HG03139 (cell line): ENCODE data around the gene UTP11.
"Not testable (repeated sequence)": the region's sequence is repeated elsewhere in the genome, so short reads cannot be mapped to it uniquely, and the experiment has no call there.

Experiments used
- ATAC-seq: cut with Tn5 transposase; IDR thresholded peaks from one replicate; pipeline ENCODE4 v1.9.1; 2021; ENCODE audit not compliant: unreplicated experiment

The UTP11 gene

DNA sequence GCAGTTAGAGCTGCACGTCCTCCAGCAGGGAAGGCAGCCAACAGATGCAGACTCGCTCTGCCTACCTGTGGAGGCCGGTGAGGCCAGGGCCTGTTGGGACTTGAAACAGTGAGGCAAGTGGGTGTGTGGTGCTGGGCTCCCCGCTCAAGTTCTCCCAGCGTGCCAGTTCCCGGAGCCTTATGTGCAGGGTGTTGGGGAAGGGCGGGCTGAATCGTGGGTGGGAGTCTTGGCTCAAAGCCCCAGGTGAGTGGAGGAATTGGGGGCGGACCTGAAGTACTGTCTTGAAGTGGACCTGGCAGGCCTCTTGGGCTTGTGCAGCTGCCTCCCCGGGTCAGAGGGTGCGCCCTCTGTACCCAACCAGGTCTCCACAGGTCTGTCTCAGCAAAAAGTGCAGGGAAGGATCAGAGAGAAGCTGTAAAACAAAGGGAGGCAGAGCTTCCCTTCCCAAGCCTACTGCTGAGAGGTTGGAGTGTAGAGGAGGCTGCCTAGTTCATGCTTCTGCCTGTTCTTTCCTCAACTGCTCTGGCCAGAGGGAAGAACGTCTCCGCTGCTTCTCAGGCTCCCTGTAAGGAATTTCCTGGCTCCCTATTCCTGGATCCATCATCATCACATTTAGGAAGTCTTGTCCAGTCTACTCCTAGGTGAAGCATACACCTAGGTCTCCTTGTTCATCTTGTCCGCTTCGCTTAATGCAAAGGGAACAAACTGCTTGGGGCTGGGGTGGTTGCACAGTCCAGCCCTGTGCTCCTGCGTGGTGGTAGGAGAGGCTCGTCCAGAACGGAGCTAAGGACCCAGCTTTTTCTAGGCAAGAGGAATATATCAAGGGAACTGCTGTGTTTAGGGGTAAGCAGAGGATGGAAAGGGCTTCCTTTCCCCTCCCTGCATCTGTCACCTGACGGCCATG is 14.9 kb downstream of the UTP11 start:
- no peak for ATAC-seq

DNA sequence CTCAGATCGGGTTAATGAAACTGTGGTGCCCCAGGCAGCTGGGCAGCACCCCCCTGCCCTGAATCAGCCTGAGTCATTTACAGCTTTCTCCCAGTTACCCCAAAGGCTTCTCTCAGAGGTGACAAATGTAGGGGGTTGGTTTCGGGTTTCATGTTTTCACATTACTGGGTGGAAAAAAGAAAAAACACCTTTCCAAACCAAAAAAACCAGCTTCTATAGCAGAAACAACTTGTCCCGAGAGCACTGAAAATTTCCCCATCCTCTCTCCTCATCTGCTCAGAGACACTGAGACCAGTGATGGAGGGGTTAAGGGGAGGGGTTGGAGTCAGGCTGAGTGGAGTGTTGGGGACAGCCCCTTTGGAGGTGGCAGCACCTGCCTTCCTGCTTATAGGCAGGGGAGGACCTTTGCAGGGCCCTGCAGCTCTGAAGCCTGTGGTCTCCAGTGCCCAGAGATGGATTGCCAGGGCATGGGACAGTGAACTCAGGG is 15.6 kb downstream of the UTP11 start:
- peak; percentile 57 for ATAC-seq

DNA sequence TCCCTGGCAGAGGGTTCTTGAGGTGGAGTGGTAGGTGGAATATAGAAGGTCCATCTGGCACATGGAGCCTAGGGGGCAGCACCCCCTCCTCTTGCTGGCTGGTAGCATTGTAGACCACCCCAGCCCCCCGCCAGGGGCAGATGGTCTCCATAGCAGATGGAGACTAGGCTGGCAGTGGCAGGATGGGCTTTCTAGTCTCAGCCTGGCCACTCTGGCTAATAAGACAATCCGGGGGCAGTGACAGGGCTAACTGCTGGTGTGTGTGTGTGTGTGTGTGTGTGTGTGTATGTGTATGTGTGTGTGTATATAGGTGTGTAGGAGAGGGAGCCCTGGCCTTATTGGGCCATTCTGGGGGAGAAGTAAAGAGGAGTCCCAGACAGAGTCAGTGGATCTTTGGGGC is 16.1 kb downstream of the UTP11 start:
- no peak for ATAC-seq

DNA sequence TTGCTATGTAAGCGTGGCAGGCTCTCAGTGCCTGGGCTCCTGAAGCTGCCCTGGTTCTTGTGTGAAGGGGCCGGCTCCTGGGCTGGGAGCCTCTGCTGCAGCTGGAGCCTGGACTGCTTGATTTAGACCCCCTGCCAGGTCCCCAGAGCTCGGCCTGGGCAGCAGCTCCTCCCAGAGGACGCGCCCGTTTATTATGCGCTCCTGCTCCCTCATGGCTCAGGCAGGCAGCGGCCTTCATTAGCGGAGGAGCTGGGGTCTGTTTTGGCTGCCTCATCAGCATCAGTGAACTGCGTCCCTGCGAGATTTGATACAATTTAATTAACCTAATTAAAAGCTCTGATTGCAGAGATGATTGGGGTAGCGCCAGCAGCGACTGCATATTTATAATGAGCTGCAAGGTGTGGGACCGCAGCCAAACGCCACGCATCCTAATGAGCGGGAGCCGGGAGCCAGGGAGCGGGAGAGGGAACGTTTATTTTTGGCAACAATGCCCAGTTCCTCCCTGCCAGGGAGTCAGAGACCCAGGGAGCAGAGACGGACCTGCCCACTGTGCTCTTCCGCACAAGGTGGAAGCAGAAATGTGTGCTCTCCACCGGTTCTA is 16.6 kb downstream of the UTP11 start:
- ATAC-seq, result no peak

DNA sequence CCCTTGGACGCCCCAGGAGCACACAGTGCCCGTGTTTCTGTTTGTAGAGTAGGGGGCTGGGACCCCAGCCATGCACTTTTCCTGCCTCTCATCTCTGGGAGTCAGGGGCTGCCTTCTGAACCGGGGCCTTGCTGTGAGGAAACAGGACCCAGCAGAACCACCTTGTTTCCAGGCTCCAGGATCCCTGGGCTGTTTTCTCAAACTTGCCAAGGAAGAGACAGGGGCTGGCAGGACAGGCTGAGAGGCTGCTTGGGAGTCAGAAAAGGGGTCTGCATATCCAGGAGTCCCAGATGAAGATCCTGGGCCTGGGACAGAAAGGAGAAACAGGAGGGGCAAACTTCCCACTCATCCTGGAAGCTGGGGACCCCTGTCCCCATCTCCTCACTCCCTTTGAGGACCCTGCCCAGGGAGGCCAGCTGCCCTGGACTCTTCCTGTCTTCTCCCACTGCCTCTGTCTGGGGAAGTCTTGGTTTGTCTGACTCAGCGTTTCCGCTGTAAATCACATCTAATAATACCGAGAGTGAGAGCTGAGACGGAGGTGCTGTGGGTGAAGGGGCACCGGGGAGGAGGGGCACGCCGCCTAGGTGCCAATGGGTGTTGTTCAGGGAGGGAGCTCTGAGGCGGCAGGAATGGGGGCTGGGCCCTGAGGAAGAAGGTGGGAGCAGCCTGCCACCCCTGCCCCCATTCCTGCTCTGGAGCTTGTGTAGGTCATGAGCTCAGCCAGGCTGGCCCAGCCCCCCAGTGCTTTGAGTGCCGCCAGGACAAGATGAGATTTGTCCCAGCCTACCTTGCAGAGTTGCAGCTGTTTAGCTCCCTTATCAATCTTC is 17.4 kb downstream of the UTP11 start:
- ATAC-seq, result peak; percentile 44

DNA sequence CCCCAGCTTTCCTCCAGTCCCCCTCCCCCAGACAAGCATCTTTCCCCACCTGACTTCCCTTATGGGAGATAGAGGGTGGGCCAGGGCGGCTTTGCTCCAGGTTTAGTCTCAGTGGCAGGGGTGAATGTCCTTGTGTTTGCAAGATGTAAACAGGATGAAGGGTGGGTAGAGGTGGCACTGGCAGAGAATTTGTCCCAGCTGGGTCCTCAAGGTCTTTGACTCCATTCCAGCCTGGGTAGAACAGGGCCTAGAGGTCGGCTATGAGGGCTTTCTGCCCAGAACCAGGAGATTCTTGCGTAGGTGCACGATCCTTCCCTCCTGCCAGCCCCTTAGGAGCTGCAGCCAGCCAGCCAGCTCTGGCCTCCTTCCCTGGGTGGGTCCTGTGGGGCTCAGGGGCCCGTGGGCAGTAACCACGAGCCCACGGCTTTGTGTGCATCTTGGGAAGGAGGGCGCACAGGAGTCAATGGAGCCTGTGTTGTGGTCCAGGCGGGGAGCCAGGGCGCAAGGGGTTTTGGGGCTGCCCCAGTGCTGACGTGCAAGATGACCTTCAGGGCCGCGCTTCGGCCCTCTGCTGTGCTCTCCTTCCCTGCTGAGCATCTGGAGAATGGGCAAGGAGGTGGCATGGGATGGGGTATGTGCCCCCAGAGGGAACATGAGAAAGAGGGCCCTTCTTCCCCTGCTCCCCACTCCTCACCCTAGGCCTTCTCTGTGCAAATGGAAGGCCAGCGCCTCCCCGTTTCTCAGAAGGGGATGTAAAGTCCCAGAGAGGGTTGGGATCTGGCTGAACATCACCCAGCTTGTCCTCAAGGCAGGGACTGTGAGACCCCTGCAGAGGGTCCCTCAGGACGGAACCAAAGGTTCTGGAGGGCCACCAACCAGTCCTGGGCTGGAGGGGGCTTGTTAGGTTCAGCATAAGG is 18.3 kb downstream of the UTP11 start:
- no peak for ATAC-seq

DNA sequence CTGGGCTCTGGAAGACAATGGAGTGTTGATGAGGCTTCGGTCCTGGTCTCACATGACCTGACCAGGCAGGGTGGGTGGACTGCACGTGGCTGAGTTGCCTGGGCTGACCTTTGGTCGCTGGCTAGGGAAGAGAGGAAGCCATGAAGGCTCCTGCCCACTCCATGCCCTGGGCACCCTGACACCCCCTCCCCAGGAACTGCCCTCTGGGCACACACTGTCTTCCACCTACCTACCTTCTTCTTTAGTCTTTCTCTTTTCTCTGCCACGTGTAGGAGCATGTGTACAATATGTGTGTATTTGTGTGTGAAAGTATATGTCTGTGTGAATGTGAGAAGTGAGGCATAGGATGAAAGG is 19.0 kb downstream of the UTP11 start:
- ATAC-seq, result no peak

DNA sequence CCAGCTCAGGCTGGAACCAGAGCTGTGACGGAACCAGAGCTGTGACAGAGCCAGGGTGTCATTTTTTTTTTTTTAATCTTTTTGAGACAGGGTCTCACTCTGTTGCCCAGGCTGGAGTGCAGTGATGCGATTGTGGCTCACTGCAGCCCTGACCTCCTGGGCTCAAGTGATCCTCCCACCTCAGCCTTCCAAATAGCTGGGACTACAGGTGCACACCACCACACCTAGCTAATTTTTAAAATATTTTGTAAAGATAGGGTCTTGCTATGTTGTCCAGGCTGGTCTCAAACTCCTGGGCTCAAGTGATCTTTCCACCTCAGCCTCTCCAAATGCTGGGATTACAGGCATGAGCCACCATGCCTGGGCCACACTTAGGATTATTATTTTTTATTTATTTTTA is 20.5 kb downstream of the UTP11 start:
- ATAC-seq, result not testable (repeated sequence)

DNA sequence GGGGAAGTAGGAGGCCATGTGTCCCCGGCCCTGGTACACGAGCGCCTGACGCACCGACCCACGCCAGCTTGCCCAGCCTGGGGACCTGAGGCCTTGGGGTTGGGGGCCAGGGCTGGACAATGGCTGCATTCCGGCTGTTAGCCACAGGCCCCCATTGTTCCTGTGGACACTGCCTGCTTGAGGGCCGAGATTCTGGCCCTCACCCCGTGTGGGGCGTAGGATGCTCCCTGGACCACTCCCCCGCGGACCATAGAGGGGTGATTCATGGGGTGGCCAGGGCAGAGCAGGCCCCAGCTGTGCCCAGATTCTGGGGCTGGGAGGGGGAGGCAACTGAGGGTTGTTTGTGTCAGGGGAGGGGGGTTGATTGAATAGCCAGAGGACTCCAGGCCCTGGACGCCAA is 22.3 kb downstream of the UTP11 start:
- ATAC-seq, result no peak

DNA sequence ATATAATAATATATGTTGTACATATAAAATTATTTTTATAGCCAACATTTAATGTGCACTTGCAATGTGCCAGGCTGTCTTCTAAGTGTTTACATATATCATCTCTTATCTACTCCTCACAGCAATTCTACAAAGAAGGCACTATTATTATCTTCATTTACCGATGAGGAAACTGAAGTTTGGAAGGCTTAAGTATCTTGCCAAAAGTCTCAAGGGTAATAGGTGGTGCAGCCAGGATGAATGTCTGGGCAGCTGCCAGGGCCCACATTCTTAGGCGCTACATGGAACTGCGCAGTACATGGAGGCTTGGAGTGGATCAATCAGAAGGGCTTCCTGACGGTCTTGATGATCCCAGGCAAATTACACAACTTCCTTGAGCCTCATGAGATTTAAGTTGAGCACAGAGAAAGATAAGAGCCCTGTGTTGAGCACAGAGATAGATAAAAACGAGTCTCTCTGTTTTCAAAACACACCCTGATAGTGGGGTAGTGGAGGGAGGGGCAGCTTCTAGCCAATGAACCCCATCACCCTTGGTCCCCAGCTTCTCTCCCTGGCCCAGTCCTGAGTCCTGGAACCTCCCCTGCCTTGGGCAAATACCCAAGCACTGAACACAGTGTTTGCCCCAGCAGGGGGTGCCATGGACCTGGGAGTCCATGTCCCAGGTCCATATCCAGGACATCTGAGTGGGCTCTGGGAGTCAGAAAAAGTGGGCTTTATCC is 24.8 kb downstream of the UTP11 start:
- no peak for ATAC-seq

DNA sequence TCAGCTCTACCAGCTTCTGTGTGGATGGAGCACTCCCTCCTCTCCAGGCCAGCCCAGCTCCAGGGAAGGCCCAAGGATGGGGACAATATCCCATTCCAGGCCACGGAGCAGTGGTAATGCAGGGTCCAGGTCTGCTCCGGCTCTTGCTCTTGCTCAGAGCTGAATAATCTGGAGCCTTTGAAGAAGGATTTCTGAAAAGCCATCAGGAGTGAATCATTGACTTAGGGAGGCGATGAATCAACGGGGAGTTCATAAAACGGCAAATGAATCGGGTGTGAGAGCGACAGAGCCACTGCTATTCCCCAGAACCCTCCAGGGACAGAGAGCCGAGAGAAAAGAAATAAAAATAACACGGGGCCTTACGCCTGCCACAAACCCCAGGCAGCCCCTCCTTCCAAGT is 26.3 kb downstream of the UTP11 start:
- no peak for ATAC-seq

DNA sequence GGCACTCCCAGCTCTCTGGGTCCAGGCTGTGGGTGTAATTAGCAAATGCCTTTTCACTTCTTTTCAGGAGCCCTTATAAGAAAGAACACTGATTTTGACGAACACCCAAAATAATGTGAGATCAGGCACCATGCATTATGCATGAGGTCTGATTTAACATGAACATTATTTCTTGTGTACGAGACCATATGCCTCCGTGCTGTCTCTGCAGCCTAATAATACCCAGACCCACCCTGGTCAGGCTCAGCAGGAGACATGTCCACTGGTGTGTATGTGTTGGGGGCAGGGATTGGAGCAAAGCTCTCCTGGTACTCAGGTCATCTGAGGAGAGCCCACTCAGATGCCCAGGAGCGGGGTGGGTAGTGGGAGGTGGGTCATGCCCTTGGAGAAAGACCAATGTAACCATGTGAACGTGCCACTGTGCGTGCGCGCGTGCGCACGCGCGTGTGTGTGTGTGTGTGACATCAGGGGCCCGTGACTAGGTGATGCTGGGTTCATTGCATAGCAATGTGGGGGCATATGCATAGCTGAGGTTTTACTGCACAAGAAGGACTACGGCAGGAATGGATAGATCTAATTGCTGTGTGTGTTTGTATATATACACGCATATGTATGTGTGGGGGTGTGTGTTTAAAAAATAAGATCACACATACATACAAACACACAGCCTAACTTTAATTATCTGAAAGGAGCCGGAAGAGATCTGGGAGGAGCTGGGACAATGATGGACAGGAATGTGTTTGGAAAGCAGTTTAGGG is 27.0 kb downstream of the UTP11 start:
- no peak for ATAC-seq

DNA sequence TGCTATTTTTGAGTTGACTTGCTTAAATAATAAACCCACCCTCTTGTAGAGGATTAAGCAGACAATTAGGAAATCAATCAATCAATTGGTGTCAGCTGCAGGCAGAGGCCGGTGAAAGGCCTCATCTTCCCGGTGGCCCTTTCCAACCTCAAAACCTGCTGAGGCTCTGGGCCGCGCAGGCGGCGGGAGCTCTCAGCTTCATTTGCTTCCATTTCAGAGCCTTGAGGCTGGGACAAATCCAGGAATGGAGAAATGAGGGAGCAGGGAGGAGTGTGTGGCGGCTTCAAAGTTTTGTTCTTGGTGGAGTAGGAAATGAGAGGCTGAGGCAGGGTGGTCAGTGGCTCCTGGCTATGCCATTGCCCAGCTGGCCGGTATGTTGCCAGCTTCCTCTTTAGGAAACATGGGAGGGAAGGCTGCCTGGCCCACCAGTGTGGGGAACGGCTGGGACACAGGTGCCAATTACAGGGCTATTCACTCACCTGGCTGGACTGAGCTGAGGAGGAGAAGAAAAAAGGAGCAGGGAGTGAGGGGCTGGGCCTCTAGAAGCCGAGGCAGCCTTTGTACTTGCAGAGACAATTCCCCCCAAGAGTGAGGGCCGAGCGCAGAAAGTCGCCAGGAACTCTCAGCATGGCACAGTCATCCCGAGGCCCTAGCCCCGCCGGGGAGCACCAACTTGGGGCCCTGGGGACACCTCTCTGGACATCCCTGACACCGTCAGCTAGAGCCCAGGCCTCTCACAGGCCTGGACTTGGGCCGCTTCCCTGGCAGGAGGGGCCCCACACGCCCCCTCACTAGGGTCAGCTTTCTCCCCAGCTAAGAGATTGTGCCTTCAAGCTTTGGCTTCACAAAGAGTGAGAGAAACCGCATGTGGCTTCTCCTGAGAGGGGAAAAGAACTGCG is 29.7 kb downstream of the UTP11 start:
- no peak for ATAC-seq

DNA sequence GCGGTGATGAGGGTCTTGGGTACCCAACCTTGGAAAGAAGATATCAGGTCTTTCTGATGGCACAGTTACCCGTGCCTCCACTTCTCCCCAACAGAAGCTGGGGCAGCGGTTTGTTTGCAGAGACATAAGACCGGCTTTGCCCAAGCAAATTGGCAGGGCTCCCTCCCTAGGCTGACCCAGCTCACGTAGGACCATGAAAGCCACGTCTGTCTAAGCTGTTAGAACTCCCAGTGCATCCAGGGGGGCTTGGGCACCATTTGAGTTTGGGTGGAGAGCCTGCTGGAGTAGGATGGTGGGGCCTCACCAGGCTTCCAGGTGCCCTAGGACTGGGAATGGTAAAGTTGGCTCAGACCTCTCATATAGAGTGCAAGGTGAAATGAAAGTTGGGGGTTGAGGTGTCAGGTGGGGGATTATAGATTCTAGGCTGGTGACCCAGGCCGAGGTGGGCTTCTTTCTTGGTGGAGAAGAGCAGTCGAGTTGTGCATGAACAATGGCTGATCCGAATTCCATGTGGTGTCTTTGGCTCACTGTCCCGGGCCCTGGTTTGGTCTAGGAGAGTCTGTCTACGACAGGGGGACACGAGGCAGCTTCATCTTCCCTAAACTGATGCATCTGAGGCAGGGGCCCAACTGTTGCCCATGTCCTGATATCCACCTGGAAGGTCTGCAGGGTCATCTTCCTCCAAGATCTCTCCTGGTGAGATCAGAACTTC is 30.7 kb downstream of the UTP11 start:
- no peak for ATAC-seq

DNA sequence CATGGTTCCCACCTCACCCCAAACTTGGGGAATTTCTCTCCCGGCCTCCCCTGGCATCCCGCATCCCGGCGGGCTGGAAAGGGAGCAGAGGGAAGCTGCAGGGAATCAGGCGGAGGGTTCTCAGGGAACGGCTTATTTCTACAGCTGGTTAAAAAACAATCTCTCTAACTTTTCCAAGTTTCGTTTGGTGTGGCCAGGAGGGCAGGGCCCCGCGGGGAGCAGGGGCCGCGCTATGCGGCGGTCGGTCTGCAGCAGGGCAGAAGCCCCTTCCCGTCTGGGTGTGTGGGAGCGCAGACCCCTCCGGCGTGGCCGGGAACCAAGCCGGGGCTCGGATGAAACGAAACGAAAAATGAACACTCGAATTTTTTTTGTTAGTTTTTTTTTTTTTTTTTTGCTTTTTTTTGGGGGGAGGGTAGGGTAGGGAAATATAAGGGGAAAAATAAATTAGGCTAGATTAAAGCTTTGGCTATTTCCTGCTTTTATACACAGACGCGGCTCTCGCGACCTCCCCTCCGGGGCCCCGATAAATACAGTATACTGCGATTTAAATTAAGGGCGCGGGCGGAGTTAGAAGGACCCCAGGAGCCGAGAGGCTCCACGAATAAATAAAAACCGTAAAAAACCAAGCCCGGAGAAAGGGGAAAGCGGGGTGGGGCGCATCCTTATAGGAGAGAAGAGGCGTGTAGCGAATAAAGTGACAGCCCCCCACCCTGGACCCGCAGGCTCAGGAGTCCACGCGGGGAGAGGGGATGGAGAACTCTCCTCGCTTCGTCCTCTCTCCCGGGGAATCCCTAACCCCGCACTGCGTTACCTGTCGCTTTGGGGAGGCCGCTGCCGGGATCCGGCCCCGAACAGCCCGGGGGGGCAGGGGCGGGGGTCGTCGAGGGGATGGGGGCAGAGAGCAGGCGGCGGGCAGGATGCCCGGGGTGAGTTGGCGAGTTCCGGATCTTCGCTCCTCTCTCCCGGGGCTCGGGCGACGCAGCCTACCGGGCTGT is 32.0 kb downstream of the UTP11 start:
- no peak for ATAC-seq
